Upper lobe of left lung (tissue), 4 donors: Measurements from ENCODE around the gene TMEM221.
A peak's percentile ranks its signal among the peaks of the same experiment; 100 is the strongest.

Experiments used
- CTCF ChIP-seq, 6 experiments: fragments of 450-650 bp in 4 of 6; fragments of 200-600 bp in 2 of 6; sonication (generic) in 2 of 6; IDR thresholded peaks; one replicate each; pipeline ENCODE4 v1.5.1; 2016 to 2019; ENCODE audit warnings: antibody characterized with exemption in 6 of 6
- EP300 ChIP-seq, 4 donors: sonication (generic); formaldehyde crosslinking; IDR thresholded peaks; one replicate each; pipeline ENCODE4 v1.5.1; 2017; ENCODE audit warnings: antibody characterized with exemption in 4 of 4, control low read depth in 2 of 4
- POLR2A ChIP-seq, 4 donors: fragments of 450-650 bp; IDR thresholded peaks; one replicate each; pipeline ENCODE4 v1.5.1; 2016 to 2017; ENCODE audit warnings: antibody characterized with exemption in 4 of 4, mild to moderate bottlenecking in 2 of 4

- TF ChIP-seq CTCF (IDR thresholded peaks at IDR 0.05) (no peak), EP300 (IDR thresholded peaks at IDR 0.05) (no peak), POLR2A (IDR thresholded peaks at IDR 0.05) (peak in 1 of 4 donors; percentile 29)
These were observed 27.2 kb upstream of the TMEM221 start for GRCh38 chr19:17475541-17476115.
